ENCODE measurements around the gene MYD88. TPM values are rescaled to one million over a fixed set of nuclear protein-coding genes. Genes with fewer than 3 reads are reported as not detected.

MYD88 gene
- total and polyA plus RNA-seq, 9 of the 15 experiments (the other 6 are each of a cell fraction or from before 2014, with no cell fraction given): 3.2 to 47.3 (median 27.6) TPM

DNA sequence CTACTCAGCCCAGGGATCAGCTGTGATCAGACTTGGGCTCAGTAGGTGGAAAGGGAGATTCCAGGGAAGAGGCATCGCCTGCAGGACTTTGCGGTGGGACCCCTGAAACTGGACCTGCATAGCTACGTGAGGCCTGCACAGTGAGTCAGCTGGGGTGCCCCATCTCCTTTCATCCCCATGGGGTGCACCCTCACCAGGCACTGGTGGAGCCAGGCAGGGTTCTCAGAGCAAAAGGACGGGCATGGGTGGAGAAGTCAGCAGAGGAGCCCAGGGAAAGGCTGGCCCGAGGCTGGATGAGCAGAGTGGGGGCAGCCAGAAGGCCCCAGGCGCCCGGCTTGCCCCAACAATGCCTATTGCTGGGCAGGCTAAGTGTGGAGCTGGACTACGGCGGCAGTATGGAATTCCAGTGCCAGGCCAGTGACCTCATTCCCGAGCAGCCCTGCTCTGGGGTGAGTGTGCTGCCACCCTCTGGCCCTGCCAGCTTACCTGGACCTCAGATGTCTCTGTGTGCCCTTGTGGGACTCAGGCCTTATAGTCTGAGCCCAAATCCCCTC, 21.2 kb upstream of the MYD88 start:
- TF ChIP-seq KLF1 (tag; IDR thresholded peaks at IDR 0.05): no peak
- TF ChIP-seq SUPT5H (IDR thresholded peaks at IDR 0.05): 0 out of 2 replicates have a peak, but pooled peaks have one; percentile 9
- Histone ChIP-seq H3K27me3 (ENCODE audit: control insufficient read depth in 2 of 2, insufficient read depth in 2 of 2, low read length in 2 of 2) (peaks cover 6 to 31% of the 10 kb centered on the region in 2 experiments; a peak in 3 of 5 replicates), H4K20me1 (replicated peaks; ENCODE audit: control insufficient read depth, insufficient read depth, low read length) (peaks cover 21% of the 10 kb centered on the region), H3K4me1 (replicated peaks in 1 of 2; ENCODE audit: control insufficient read depth in 2 of 2, insufficient read depth in 2 of 2, low read length in 2 of 2) (peaks cover 0 to 30% of the 10 kb centered on the region in 2 experiments; a peak in 3 of 5 replicates), H3K9me3 (replicated peaks; ENCODE audit: control insufficient read depth, insufficient read depth, low read depth, low read length) (no peaks in the 10 kb centered on the region), H3K27ac (ENCODE audit: extremely low read depth, low read depth, low read length) (no peak overlapping the region), H3K9me1 (ENCODE audit: control insufficient read depth, insufficient read depth, low read length) (no peaks in the 10 kb centered on the region), H3K4me3 (no peak overlapping the region), H3K36me3 (ENCODE audit: control insufficient read depth, insufficient read depth, low read length) (peaks cover 15% of the 10 kb centered on the region; the same call in 1 of the 3 replicates), H3K79me2 (ENCODE audit: control insufficient read depth, insufficient read depth, low read length) (no peaks in the 10 kb centered on the region), H3K4me2 (ENCODE audit: insufficient read depth, low read length) (no peak overlapping the region), H3K9ac (ENCODE audit: insufficient read depth in 1 of 2, low read depth in 2 of 2, low read length in 2 of 2) (peak overlapping the region in 1 of 2 experiments; percentile 2; a peak in 2 of 4 replicates), H2AFZ (ENCODE audit: low read depth, low read length) (no peak overlapping the region)
- in situ Hi-C loops (cut with MboI) (loop anchor here (5.0 kb wide), 1 partner anchor 535 kb away; no protein-coding TSS in a partner anchor), intact Hi-C loops (cut with micrococcal nuclease) (loop anchor here (5.0 kb wide), 3 partner anchors 145 to 365 kb away; partner anchors contain the start of gene XYLB)
- no TSS peak for BruUV-seq (replicated peaks)
- DNase-seq (ENCODE audit: extremely low read depth in 1 of 4, low spot score in 3 of 4): no peak
- FAIRE-seq: no peak
- ChIA-PET POLR2A (interaction anchor here (0.6 to 2.0 kb wide), 9 partner anchors 10 to 167 kb away, joined by 3 to 5 read pairs (median 3); partner anchors contain the start of gene ACAA1), CTCF (ENCODE audit: low intra/inter-chr PET ratio) (interaction anchor here (0.8 kb wide), 1 partner anchor 229 kb away, joined by 3 read pairs; the partner anchor contains the start of gene XYLB)
- 74% methylated on average over 10 of the region's 10 CpGs for WGBS (ENCODE audit: insufficient coverage, low coverage, missing lambda C conversion rate)
- ATAC-seq: no peak

- WGBS (ENCODE audit: insufficient coverage, low coverage, missing lambda C conversion rate): 40% methylated on average over 11 of the region's 11 CpGs
- no peak overlapping the region for H2AFZ ChIP-seq (ENCODE audit: low read depth, low read length)
- ATAC-seq (peak; percentile 90), FAIRE-seq (peak; percentile 95), DNase-seq (ENCODE audit: extremely low read depth in 1 of 4, low spot score in 3 of 4) (peak; percentile 83 to 87 (median 84))
- peaks cover 19% of the 10 kb centered on the region for H4K20me1 ChIP-seq (replicated peaks; ENCODE audit: control insufficient read depth, insufficient read depth, low read length)
- H3K36me3 ChIP-seq (ENCODE audit: control insufficient read depth, insufficient read depth, low read length): peaks cover 22% of the 10 kb centered on the region; the same call in 2 of the 3 replicates
- no peaks in the 10 kb centered on the region for H3K9me3 ChIP-seq (replicated peaks; ENCODE audit: control insufficient read depth, insufficient read depth, low read depth, low read length)
- peaks cover 6 to 26% of the 10 kb centered on the region in 2 experiments; a peak in 3 of 5 replicates for H3K27me3 ChIP-seq (ENCODE audit: control insufficient read depth in 2 of 2, insufficient read depth in 2 of 2, low read length in 2 of 2)
- no peak overlapping the region for H3K27ac ChIP-seq (ENCODE audit: extremely low read depth, low read depth, low read length)
- peak overlapping the region in 1 of 2 experiments; percentile 44; a peak in 2 of 4 replicates for H3K9ac ChIP-seq (ENCODE audit: insufficient read depth in 1 of 2, low read depth in 2 of 2, low read length in 2 of 2)
- CTCF ChIA-PET (ENCODE audit: low intra/inter-chr PET ratio): interaction anchor here (0.8 to 1.2 kb wide), 3 partner anchors 114 to 362 kb away, joined by 3 to 5 read pairs (median 3); partner anchors contain the start of gene XYLB
- no peaks in the 10 kb centered on the region for H3K9me1 ChIP-seq (ENCODE audit: control insufficient read depth, insufficient read depth, low read length)
- H3K79me2 ChIP-seq (ENCODE audit: control insufficient read depth, insufficient read depth, low read length): no peaks in the 10 kb centered on the region
- H3K4me1 ChIP-seq (replicated peaks in 1 of 2; ENCODE audit: control insufficient read depth in 2 of 2, insufficient read depth in 2 of 2, low read length in 2 of 2): peaks cover 0 to 30% of the 10 kb centered on the region in 2 experiments; a peak in 3 of 5 replicates
- no peak overlapping the region for H3K4me3 ChIP-seq
- in situ Hi-C loops (cut with MboI): loop anchor here (5.0 kb wide), 1 partner anchor 534 kb away; no protein-coding TSS in a partner anchor
- intact Hi-C loops (cut with micrococcal nuclease): loop anchor here (1.0 to 5.0 kb wide), 4 partner anchors 146 to 364 kb away; partner anchors contain the start of genes SLC22A14 and XYLB
- BruUV-seq (replicated peaks): no TSS peak
- POLR2A ChIA-PET: interaction anchor here (0.6 to 2.0 kb wide), 8 partner anchors 11 to 545 kb away, joined by 3 to 5 read pairs (median 3); partner anchors contain the start of gene ACAA1
- no peak overlapping the region for H3K4me2 ChIP-seq (ENCODE audit: insufficient read depth, low read length)
- TF ChIP-seq MAZ (CRISPR knock-in tag; conservative IDR thresholded peaks at IDR 0.05 in 1 of 2, IDR thresholded peaks at IDR 0.05 in 1 of 2) (0 out of 4 replicates have a peak, but pooled peaks of 1 of the 2 experiments have one; percentile 60), ARID1B (IDR thresholded peaks at IDR 0.05) (no peak), THRB (CRISPR knock-in tag; conservative IDR thresholded peaks at IDR 0.05) (0 out of 2 replicates have a peak, but pooled peaks have one; percentile 39), HNRNPL (IDR thresholded peaks at IDR 0.05; ENCODE audit: low read depth, low read length) (no peak), TFAM (CRISPR knock-in tag; conservative IDR thresholded peaks at IDR 0.05) (no peak), ZNF766 (CRISPR knock-in tag; conservative IDR thresholded peaks at IDR 0.05) (no peak; the same call in 1 of the 2 replicates), SETDB1 (IDR thresholded peaks at IDR 0.05; ENCODE audit: low read length) (peak; percentile 34), SMARCC2 (IDR thresholded peaks at IDR 0.05; ENCODE audit: low read depth) (no peak)
- TF ChIP-seq, protein P1, sequence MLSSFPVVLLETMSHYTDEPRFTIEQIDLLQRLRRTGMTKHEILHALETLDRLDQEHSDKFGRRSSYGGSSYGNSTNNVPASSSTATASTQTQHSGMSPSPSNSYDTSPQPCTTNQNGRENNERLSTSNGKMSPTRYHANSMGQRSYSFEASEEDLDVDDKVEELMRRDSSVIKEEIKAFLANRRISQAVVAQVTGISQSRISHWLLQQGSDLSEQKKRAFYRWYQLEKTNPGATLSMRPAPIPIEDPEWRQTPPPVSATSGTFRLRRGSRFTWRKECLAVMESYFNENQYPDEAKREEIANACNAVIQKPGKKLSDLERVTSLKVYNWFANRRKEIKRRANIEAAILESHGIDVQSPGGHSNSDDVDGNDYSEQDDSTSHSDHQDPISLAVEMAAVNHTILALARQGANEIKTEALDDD (IDR thresholded peaks at IDR 0.05): no peak
Observed at GRCh38 chr3:38117748-38118420, 20.6 kb upstream of the MYD88 start.
